GM04503 (cell line): ENCODE measurements around the gene PTCH1.

Source experiments
- DNase-seq: peaks from one replicate; pipeline ENCODE4 v3.0.0-alpha.2; 2012; ENCODE audit warnings: low read depth

Gene PTCH1

DNA sequence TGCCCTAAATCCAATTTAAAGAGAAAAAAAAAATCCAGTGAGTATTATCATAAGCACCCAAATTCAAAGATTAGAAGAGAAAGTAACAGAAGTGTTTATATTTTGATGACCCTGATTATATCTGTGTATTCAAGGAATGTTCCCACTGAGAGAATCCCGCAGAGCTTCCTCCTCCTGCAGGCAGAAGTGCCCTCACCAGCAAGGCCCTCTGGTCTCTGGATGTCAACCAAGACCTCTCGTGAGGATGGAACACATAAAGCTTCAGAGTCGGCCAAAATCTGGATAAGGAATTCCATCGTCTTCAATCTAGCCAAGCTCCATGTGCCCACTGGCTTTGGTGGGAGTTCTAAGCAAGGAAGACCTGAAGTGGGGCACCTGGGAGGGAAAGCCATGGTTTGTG lies 18.1 kb downstream of the PTCH1 start:
- no peak for DNase-seq

GRCh38 chr9:95497772-95498171 lies 19.0 kb downstream of the PTCH1 start:
- no peak for DNase-seq

DNA sequence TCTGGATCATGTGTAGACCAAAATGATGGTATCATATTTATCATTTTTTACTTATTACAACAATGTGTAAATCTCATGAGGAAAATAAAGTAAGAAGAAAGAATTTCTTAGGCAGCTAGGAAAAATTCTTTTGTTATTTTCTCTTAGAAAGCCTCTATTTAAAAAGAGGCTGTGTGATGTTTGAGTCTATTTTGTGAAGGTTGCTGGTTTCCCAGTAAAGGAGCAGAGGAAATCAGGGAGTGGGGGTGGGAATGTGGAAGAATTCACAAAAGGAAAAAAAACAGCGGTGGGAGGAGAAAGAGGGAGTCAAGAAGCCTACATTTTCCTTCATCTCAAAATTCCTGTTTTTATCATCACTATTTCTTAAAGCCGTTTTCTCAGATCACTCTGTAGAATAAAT lies 20.1 kb downstream of the PTCH1 start:
- DNase-seq = no peak

DNA sequence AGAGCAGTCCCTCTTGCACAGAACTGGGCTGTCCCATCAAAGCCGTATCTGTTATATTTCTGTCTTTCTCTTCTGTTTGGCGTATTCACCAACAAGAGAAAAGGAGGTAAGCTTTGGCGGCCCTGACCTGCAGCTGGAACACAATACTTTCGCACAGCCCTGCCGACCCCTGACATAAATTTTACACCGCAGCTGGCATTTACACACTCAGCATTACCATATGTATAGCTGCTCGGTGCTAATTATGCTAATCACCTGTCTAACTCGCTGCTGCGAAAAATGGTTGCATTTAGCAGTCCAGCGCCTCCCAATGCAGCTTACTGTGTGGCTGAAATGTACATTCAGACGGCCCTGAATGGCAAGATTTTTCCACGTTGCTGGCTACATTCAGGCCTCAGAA lies 20.8 kb downstream of the PTCH1 start:
- DNase-seq = no peak

DNA sequence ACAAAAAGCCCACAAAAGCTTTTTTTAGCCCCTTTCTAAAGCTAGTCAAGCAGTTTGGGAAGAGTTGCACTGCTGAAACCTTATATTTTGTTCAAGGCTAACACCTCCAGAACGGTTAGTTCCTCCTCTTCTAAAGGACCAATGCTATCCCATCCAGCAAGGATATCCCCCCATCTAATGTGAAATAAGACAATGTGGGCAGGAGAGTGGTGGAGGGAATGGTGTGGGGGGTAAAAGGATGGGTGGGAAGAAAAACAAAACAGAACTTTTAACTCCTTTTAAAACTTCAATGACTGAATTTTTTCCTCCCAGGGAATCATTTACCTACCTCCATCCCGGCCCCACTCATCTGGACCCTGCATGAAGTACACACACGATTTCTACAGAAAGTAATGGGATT lies 21.2 kb downstream of the PTCH1 start:
- no peak for DNase-seq

GRCh38 chr9:95494416-95495371 lies 22.1 kb downstream of the PTCH1 start:
- no peak for DNase-seq

GRCh38 chr9:95494022-95494415 lies 22.8 kb downstream of the PTCH1 start:
- DNase-seq = no peak

- no peak for DNase-seq
These were observed 23.4 kb downstream of the PTCH1 start for GRCh38 chr9:95493402-95493801.

- DNase-seq = no peak
These were observed 25.0 kb downstream of the PTCH1 start for GRCh38 chr9:95491543-95492320.

DNA sequence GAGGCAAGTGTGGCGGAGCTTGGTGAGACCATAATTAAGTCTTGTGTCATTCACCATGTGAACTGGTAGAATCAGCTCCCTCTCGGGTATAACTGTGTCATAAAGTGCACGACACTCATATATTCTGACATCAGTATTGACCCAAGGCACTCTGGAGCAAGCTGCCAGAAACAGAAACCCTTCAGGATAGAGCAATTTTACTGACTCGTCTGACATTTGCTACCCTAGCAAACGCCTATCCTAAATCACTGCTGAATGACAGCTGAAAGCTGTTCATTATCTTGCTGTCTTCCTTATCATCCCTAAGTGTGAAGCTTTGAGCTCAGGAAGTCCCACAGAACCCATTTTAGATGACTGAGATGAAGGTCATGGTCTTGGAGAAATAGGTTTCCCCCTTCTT lies 27.8 kb downstream of the PTCH1 start:
- no peak for DNase-seq

DNA sequence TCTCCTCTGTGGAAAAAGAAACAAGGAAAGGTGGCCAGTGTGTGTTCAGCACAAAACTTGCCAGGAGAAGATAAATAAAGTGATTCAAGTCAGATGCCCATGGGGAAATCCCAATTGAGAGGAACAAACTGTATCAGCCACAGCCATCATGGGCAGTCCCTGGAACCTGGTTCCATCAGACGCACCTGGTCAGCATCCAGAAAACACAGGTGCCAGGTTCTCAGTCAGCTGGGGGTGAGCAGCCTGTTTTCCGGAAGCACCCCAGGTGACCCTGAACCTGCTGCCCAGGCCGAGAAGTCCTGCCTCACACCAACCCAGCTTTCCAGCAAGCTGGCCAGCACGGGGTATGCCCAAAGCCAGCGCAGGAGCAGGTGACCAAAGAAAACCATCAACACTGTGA lies 30.5 kb downstream of the PTCH1 start:
- no peak for DNase-seq

DNA sequence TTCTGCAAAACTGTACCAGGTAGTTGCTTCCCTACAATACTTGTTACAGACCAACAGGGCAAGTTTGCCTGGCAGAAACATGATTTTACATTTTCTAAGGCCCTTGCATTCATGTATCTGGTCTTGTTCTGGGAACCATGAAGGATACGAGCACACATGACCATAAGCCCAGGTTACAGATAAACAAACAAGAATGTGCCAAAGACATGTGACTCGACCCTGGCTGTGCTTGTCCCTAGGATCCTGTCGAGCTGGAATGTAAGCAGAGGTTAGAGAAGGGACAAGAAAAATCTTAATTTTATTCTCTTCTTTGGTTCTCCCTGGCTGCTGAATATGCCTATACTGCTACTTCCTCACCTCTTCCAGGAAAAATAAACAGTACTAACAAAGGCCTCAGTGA lies 32.5 kb downstream of the PTCH1 start:
- DNase-seq = no peak

GRCh38 chr9:95483431-95483830 lies 33.3 kb downstream of the PTCH1 start:
- DNase-seq = no peak

DNA sequence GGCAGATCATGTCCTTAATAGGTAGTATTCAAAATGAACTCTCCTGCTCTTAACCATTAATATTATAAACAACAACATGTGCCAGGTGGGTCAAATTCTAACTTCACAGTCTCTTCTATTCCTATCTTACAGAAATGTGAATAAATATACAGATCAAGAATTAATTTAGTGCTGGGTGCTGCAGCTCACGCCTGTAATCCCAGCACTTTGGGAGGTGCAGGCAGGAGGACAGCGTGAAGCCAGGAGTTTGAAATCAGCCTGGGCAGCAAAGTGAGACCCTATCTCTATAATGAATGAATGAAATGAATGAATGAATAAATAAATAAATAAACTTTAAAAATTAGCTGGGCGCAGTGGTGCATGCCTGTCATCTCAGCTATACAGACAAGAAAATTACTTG lies 34.1 kb downstream of the PTCH1 start:
- no peak for DNase-seq

- DNase-seq = no peak
These were observed 35.8 kb downstream of the PTCH1 start for GRCh38 chr9:95481000-95481399.

DNA sequence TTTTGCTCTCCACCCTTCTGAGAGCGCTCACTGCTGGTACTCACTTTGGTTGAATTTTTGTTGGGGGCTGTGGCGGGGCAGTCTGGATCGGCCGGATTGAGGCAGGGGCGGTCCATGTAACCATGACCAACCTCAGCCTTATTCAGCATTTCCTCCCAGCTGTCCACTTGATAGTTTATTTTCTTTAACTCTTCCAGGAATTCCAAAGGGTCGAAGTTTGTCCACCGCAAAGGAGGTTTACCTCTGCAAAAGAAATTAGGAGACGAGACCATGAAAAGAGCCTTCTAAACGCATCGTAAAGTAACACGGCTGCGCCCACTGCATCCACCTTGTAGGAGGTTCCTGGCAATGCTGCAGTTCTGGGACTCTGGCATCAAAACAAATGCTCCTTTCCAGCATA lies 36.4 kb downstream of the PTCH1 start:
- no peak for DNase-seq

DNA sequence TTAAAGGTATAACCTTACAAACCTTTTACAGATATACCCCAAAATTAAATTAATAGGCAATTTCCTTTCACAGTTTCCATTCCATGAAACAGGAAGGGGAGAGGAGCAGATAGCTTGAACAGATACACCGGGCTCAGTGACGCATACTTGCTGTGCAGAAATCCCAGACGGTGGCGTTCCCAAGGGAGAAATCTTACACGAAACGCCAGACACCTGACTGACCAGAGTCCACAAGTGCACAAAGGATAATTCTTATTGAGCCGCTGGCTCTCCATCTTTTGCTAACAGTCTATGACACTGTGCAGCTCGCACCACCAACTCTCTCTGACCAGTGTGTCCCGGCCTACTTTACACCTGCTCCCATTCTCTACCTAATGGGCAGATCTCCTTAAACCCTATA lies 37.4 kb downstream of the PTCH1 start:
- no peak for DNase-seq

- DNase-seq = no peak
These were observed 38.4 kb downstream of the PTCH1 start for GRCh38 chr9:95478335-95478734.

- DNase-seq = no peak
These were observed 38.9 kb downstream of the PTCH1 start for GRCh38 chr9:95477885-95478284.

GRCh38 chr9:95477441-95477840 lies 39.3 kb downstream of the PTCH1 start:
- DNase-seq = no peak

GRCh38 chr9:95468791-95469190 lies 48.0 kb downstream of the PTCH1 start:
- DNase-seq = no peak

- DNase-seq = no peak
These were observed 51.7 kb downstream of the PTCH1 start for GRCh38 chr9:95465115-95465514.
